HCT116 (cell line): Measurements from ENCODE around the gene ZNF20. TPM values are rescaled to one million over a fixed set of nuclear protein-coding genes. Genes with fewer than 3 reads are reported as not detected.

Source experiments
- ATAC-seq: fragments of 200-7000 bp; cut with Tn5 transposase; 2 replicates; pipeline ENCODE4 v1.9.1; 2020; ENCODE audit warnings: mild to moderate bottlenecking, moderate library complexity
- BruUV-seq: library from RNA; stranded (reverse); fragments of 400-500 nt; replicated peaks from 2 replicates; lab custom pipeline; 2021; lab: Mats Ljungman, UMichigan
- CTCF ChIA-PET: fragments of 300-600 bp; sonication (Branson Sonifier 250); formaldehyde crosslinking; loops from one replicate; lab custom pipeline; 2021; ENCODE audit warnings: antibody characterized with exemption; lab: Charles Lee
- POLR2A ChIA-PET: fragments of 300-600, 350-600 bp; sonication (Branson Sonifier 250); formaldehyde crosslinking; loops from one replicate; lab custom pipeline; 2021; ENCODE audit warnings: antibody characterized with exemption; lab: Charles Lee
- RAD21 ChIA-PET, 2 experiments: fragments of 300-600 bp; sonication (Branson Sonifier 250); formaldehyde crosslinking; loops; one replicate each; lab custom pipeline; 2023; ENCODE audit warnings: low total read pairs in 2 of 2; ENCODE audit not compliant: uncharacterized antibody in 2 of 2, unreplicated experiment in 2 of 2, low non-redundant PET in 1 of 2; lab: Charles Lee
- DNase-seq: peaks from one replicate; pipeline ENCODE4 v3.0.0-alpha.2; 2010; ENCODE audit warnings: low read depth, low spot score
- H2AFZ ChIP-seq: fragments of 200-600 bp; shearing (Covaris generic), sonication (generic); 2 replicates; pipeline ENCODE4 v1.6.1; 2017; ENCODE audit warnings: low read depth, mixed run types, mixed read lengths, antibody characterized with exemption, low read length; ENCODE audit not compliant: poor library complexity, severe bottlenecking
- H3K27ac ChIP-seq: 2 replicates; pipeline ENCODE4 v1.5.1; 2012; ENCODE audit warnings: low read depth, low read length
- H3K27me3 ChIP-seq: fragments of 200-600 bp; sonication (generic); 2 replicates; pipeline ENCODE4 v1.6.1; 2016; ENCODE audit warnings: mixed run types, low read length, mixed read lengths; ENCODE audit not compliant: insufficient read depth
- H3K36me3 ChIP-seq, 2 experiments: fragments of 200-500 bp in 1 of 2; fragments of 200-600 bp in 1 of 2; sonication (Bioruptor generic) in 1 of 2; sonication (generic) in 1 of 2; 2 replicates each; pipeline versions ENCODE4 v1.5.1 to v1.6.1; 2014 to 2016; ENCODE audit warnings: low read length in 2 of 2, inconsistent platforms in 1 of 2, mixed read lengths in 1 of 2, mixed run types in 1 of 2; ENCODE audit not compliant: insufficient read depth in 2 of 2, control insufficient read depth in 1 of 2
- H3K4me1 ChIP-seq, 2 experiments: fragments of 200-600 bp in 1 of 2; sonication (generic) in 1 of 2; 2 replicates each; pipeline versions ENCODE4 v1.5.1 to v1.6.1; 2012 to 2017; ENCODE audit warnings: low read length in 2 of 2, inconsistent platforms in 1 of 2, mild to moderate bottlenecking in 1 of 2, mixed read lengths in 1 of 2, mixed run types in 1 of 2, moderate library complexity in 1 of 2; ENCODE audit not compliant: insufficient read depth in 2 of 2, control insufficient read depth in 1 of 2
- H3K4me2 ChIP-seq: fragments of 200-600 bp; sonication (generic); 2 replicates; pipeline ENCODE4 v1.6.1; 2017; ENCODE audit warnings: mixed run types, low read length, mixed read lengths
- H3K4me3 ChIP-seq, 2 experiments: fragments of 200-600 bp in 1 of 2; sonication (generic) in 1 of 2; replicated peaks in 1 of 2; 2 replicates each; pipeline ENCODE4 v1.5.1; 2011 to 2016; ENCODE audit warnings: low read length in 2 of 2, control low read depth in 1 of 2, low read depth in 1 of 2, mild to moderate bottlenecking in 1 of 2, mixed read lengths in 1 of 2, mixed run types in 1 of 2
- H3K79me2 ChIP-seq: fragments of 200-600 bp; sonication (generic); 2 replicates; pipeline ENCODE4 v1.6.1; 2017; ENCODE audit warnings: mild to moderate bottlenecking, mixed run types, low read length, moderate library complexity, mixed read lengths; ENCODE audit not compliant: insufficient read depth
- H3K9ac ChIP-seq: fragments of 200-600 bp; sonication (generic); 2 replicates; pipeline ENCODE4 v1.6.1; 2016; ENCODE audit warnings: low read length, mixed read lengths
- H3K9me2 ChIP-seq: fragments of 200-600 bp; sonication (generic), shearing (Covaris generic); 2 replicates; pipeline ENCODE4 v1.6.1; 2017; ENCODE audit warnings: mixed run types, mild to moderate bottlenecking, moderate library complexity; ENCODE audit not compliant: insufficient read depth
- H3K9me3 ChIP-seq, 2 experiments: fragments of 200-500 bp in 1 of 2; fragments of 200-600 bp in 1 of 2; sonication (Bioruptor generic) in 1 of 2; sonication (generic) in 1 of 2; 2 replicates each; pipeline ENCODE4 v1.6.1; 2014 to 2017; ENCODE audit warnings: low read length in 2 of 2, mixed read lengths in 2 of 2, inconsistent platforms in 1 of 2, low read depth in 1 of 2, mild to moderate bottlenecking in 1 of 2, mixed run types in 1 of 2, moderate library complexity in 1 of 2; ENCODE audit not compliant: control insufficient read depth in 1 of 2, insufficient read depth in 1 of 2
- H4K20me1 ChIP-seq: fragments of 200-600 bp; sonication (generic), shearing (Covaris generic); 2 replicates; pipeline ENCODE4 v1.6.1; 2017; ENCODE audit warnings: mixed run types, mild to moderate bottlenecking, moderate library complexity; ENCODE audit not compliant: insufficient read depth
- CBX3 ChIP-seq: IDR thresholded peaks from 2 replicates; pipeline ENCODE4 v1.6.1; 2012; ENCODE audit warnings: low read depth
- CEBPB ChIP-seq: IDR thresholded peaks from 2 replicates; pipeline ENCODE4 v1.6.1; 2012; ENCODE audit warnings: low read depth
- ELF1 ChIP-seq: IDR thresholded peaks from 2 replicates; pipeline ENCODE4 v1.6.1; 2012; ENCODE audit warnings: low read depth, borderline replicate concordance
- FOSL1 ChIP-seq: IDR thresholded peaks from 2 replicates; pipeline ENCODE4 v1.6.1; 2012; ENCODE audit warnings: low read depth
- MAX ChIP-seq: IDR thresholded peaks from 2 replicates; pipeline ENCODE4 v1.6.1; 2012
- REST ChIP-seq: IDR thresholded peaks from 2 replicates; pipeline ENCODE4 v1.6.1; 2012; ENCODE audit warnings: low read depth
- SP1 ChIP-seq: IDR thresholded peaks from 2 replicates; pipeline ENCODE4 v1.6.1; 2012; ENCODE audit warnings: low read depth
- SRF ChIP-seq: IDR thresholded peaks from 2 replicates; pipeline ENCODE4 v1.6.1; 2012; ENCODE audit warnings: low read depth
- TCF7L2 ChIP-seq: IDR thresholded peaks from 2 replicates; pipeline ENCODE4 v1.7.0; 2011; ENCODE audit warnings: borderline replicate concordance, inconsistent platforms; ENCODE audit not compliant: insufficient read depth, insufficient read length; ENCODE audit errors: extremely low read depth
- YY1 ChIP-seq: IDR thresholded peaks from 2 replicates; pipeline ENCODE4 v1.6.1; 2011; ENCODE audit warnings: low read length, low read depth, moderate library complexity, mild to moderate bottlenecking; ENCODE audit not compliant: insufficient replicate concordance; ENCODE audit errors: extremely low read depth
- ZFX ChIP-seq: fragments of 450-650 bp; IDR thresholded peaks from 2 replicates; pipeline ENCODE4 v1.6.1; 2017
- ZNF274 ChIP-seq: fragments of 200-500 bp; sonication (Bioruptor generic); IDR thresholded peaks from 2 replicates; pipeline ENCODE4 v1.6.1; 2014; ENCODE audit warnings: mild to moderate bottlenecking, low read depth, low read length, inconsistent platforms
- intact Hi-C: fragments of 100-400 bp; cut with micrococcal nuclease; formaldehyde crosslinking; loops from 2 replicates; pipeline ENCODE4 v1.10.0; 2022
- total RNA-seq: library from RNA; stranded (reverse); gene quantifications from one replicate; pipeline ENCODE4 v1.2.1, GENCODE V29; 2021; ENCODE audit not compliant: unreplicated experiment

ZNF20 gene
- total RNA-seq, 1 experiment from 2014 or later: 1.0 TPM

GRCh38 chr19:12112701-12113100, 27.4 kb downstream of the ZNF20 start:
- BruUV-seq: no TSS peak
- H3K4me1 ChIP-seq: no peaks in the 10 kb centered on the region
- H3K9ac ChIP-seq: no peak overlapping the region
- intact Hi-C loops: no loop called here
- no peak overlapping the region for H3K4me2 ChIP-seq
- H3K9me3 ChIP-seq: peaks cover 0 to 9% of the 10 kb centered on the region in 2 experiments; a peak in 2 of 4 replicates
- DNase-seq: no peak
- ChIA-PET POLR2A (no interaction called here), CTCF (no interaction called here), RAD21 (no interaction called here)
- no peak overlapping the region for H3K4me3 ChIP-seq
- no peak overlapping the region for H2AFZ ChIP-seq
- ATAC-seq: no peak
- no peaks in the 10 kb centered on the region for H3K79me2 ChIP-seq
- TF ChIP-seq FOSL1 (no peak), ZFX (no peak), TCF7L2 (no peak), REST (no peak), MAX (no peak), SRF (no peak), SP1 (no peak), ELF1 (no peak), CEBPB (no peak), YY1 (no peak), CBX3 (no peak), ZNF274 (no peak)
- H3K36me3 ChIP-seq: no peaks in the 10 kb centered on the region
- no peaks in the 10 kb centered on the region for H3K27me3 ChIP-seq
- H3K27ac ChIP-seq: no peak overlapping the region
- H4K20me1 ChIP-seq: no peaks in the 10 kb centered on the region
- H3K9me2 ChIP-seq: no peaks in the 10 kb centered on the region
